GM19023 (cell line): Measurements from ENCODE around the gene AQP9.
"Not testable (repeated sequence)": the region's sequence is repeated elsewhere in the genome, so short reads cannot be mapped to it uniquely, and the experiment has no call there.

Experiments used
- ATAC-seq: cut with Tn5 transposase; IDR thresholded peaks from one replicate; pipeline ENCODE4 v1.9.1; 2021; ENCODE audit warnings: mild to moderate bottlenecking, moderate library complexity; ENCODE audit not compliant: unreplicated experiment

The AQP9 gene, protein sequence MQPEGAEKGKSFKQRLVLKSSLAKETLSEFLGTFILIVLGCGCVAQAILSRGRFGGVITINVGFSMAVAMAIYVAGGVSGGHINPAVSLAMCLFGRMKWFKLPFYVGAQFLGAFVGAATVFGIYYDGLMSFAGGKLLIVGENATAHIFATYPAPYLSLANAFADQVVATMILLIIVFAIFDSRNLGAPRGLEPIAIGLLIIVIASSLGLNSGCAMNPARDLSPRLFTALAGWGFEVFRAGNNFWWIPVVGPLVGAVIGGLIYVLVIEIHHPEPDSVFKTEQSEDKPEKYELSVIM

DNA sequence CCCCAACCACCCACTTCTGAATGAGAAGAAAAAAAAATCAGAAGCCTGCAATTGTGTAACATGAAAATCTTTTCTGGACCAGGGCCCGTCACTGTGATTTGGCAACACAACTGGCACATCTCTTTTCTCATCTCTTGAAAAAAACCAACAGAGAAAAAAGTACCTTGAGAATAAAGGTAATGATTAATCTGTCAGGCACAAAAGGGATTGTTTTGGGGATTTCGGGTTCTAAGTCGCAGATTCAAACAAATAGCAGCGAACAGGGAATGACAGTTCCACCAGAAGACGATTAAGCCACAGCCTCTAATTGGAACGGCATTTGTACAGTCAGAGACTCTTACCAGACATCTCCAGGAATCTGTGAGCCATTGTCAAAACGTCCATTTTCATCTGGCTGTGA is at the start of gene AQP9:
AQP9 (plus strand) TSS at position 276 of the 400 bp plus-strand sequence. CDS start 185 bp downstream, outside the sequence.
- ATAC-seq = no peak

DNA sequence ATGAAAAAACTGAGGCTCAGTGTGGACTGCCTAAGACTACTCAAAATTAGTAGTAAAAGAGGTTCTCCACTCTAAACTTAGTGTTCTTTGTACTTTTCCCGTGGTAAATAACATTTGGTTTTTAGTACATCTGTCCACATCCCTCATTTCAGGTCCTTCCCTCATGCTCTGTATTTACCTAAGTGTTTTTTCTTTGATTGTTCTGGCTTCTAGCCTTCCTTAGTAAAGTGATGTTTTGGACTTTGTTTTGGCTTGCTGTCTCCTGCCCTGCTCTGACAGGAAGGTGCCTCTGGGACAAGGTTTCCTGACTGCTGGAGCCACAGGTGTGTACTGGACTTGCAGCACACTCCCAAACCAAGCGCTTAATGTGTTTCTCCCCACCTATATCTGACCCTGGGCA is 42.8 kb upstream of the AQP9 start:
- ATAC-seq = no peak

GRCh38 chr15:58096529-58097084 is 41.6 kb upstream of the AQP9 start:
- no peak for ATAC-seq

DNA sequence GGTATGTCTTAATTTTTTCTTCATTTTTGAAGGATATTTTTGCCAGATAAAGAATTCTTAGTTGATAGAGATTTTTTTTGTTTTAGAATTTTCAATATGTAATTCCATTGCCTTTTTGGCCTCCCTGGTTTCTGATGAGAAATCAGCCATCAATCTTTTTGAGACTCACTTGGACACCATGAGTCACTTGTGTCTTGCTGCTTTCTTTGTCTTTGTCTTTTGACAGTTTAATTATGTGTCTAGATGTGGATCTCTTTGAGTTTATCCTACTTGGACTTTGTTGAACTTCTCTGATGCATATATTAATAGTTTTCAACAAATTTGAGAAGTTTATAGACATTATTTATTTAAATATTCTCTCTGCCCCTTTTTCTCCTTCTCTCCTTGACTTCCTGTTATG is 34.7 kb upstream of the AQP9 start:
- ATAC-seq = no peak

DNA sequence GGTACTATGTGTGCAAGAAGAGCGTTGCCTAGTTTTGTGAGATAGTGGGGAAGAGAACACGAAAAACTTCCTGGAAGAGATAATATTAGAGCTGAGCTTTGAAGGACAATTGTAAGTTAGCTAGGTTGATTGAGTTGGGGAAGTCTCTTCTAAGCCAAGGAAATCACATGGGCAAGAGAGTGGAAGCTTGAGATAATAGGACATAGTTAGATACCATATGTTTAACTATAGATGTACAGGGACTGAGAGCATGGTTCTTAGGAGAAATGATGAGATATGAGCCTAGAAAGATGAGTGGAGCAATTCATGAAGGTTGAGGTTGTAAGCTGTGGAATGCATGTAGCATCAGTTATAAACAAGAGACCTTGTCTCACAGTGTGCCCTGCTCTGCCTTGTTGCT is 30.1 kb upstream of the AQP9 start:
- no peak for ATAC-seq

GRCh38 chr15:58109419-58109818 is 28.8 kb upstream of the AQP9 start:
- ATAC-seq = no peak

GRCh38 chr15:58110999-58111717 is 27.0 kb upstream of the AQP9 start:
- no peak for ATAC-seq

- no peak for ATAC-seq
Observed at GRCh38 chr15:58111718-58112104, 26.5 kb upstream of the AQP9 start.

- not testable (repeated sequence) for ATAC-seq
Observed at GRCh38 chr15:58113358-58113757, 24.8 kb upstream of the AQP9 start.

DNA sequence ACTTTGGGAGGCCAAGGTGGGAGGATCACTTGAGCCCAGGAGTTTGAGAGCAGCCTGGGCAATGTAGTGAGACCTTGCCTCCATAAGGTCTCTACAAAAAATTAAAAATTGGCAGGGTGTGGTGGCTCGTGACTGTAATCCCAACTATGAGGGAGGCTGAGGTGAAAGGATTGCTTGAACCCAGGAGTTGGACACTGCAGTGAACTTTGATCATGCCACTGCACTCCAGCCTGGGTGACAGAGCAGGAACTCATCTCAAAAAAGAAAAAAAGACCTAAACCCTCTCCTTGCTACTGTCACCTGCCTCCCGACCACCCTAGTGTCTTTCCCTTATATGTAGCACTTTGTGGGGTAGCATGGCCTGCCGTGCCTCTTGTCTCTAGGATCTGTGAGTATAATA is 23.8 kb upstream of the AQP9 start:
- ATAC-seq = no peak

- no peak for ATAC-seq
Observed at GRCh38 chr15:58114812-58115211, 23.4 kb upstream of the AQP9 start.

DNA sequence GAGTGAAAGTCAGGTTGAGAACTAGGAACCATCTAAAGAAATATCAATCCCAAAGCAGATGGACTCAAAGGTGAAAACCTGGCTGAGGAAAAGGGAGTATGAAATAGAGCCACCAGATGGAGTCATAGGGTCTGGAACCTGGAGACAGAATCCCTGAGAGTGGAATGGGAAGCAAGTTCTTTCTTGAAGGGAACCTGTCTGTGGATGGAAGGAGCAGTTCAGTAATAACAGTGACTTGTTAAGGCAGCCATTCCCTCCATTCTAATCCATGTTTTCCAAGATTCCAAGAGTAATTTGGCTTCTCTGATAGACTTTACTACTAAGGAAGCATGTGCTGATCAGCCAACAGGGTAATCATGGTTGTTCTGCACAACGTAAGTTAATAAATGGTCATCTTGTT is 22.5 kb upstream of the AQP9 start:
- ATAC-seq = no peak

DNA sequence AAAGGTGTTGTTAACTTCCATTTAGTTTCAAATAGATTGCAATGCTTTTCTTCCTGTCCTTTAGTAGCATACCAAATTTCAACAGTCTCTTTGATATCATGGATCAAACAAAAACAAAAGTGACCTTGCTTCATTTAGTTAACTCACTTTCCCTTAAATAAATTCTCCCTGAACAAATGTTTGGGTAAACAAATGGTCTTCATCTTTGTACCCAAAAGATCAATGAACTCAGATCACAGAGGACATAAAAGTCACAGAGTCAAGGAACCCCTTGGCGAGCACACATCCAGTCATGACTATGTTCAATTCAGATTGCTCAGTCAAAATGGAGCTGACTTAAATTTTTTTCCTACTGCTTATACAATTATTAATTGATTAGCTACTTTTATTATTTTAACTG is 20.6 kb upstream of the AQP9 start:
- ATAC-seq = no peak

DNA sequence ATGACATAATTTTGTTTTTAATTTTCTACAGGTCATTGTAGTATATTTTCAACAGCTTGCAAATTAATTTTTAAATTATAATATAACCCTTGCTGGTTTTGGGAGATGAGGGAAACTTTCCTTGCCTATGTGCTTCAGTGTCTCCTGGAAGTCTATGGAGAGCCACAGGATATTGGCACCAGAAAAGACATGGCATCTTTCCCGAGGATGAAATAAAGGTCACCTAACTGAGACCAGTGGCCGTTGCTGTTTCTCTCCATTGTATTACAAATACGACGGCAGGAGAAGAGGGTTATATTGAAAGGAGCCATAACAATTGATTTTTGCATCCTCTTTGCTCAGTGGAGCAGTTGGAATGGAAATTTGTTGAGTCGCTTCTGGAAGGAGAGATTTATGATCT is 19.9 kb upstream of the AQP9 start:
- ATAC-seq = no peak

GRCh38 chr15:58119016-58119415 is 19.2 kb upstream of the AQP9 start:
- no peak for ATAC-seq

DNA sequence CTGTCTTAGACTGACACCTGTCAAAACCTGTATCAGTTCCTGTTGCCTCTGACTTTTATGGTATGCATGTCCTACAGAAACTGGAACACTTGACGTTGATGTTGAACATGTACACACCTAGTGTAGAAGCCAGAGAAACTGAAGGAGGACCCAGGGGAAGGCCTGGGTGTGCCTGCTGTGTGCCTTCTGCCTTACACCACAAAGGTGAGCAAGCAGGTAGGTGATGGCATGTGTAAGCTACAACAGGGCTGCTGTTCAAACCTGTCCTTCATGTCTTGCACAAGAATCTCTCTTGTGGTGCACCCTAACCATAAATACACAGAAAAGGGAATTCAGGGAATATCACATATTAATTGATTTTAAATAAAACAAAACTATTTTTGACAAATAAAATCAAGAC is 13.6 kb upstream of the AQP9 start:
- ATAC-seq = no peak

DNA sequence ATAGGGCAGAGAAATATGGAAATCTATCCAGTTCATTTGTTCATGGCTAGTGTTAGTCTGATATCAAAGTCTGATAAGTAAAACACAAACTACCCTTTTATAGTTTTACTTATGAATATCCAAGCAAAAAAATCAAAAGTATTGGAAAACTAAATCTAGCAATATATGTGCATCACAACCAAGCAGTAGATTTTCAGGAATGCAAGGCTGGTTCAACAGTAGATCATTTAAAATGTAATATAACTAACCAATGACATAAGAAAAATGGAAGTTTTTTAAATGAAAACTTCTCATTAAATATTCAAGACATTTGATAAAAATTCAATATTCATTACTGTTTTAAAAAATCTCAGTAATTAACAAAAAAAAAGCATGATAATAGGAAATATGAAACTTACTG is 12.8 kb upstream of the AQP9 start:
- no peak for ATAC-seq

GRCh38 chr15:58134886-58135285 is 3.3 kb upstream of the AQP9 start:
- no peak for ATAC-seq

DNA sequence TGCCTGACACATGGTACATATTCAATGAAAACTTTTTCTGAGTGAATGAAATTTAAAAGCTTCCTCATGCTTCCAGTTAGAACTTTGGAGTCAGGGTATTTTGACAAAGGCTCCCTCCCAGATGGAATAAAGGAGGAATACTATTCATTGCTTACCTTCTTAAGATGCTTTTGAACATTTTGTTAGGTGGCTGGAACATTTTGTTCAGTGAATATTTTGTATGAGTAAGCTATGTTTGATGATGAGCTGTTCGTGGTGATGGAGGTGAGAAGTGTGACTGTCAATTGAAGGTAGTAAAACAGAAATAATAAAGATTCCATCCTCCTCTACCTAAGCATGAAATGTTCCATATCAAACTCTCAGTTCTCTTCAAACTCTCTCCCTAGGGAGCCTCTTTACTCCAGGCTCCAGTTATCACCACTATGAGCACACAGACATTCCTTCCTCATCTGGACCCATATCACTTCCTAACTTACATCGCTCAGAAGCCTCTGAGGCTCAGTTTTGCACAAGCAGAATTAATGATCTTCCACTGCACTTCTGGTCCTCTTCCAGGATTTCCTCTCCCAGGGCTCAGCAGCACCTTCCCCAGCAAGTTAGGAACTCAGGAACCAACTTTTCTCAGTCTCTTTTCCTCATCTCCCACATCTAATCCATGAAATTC is 2.5 kb upstream of the AQP9 start:
- no peak for ATAC-seq

- ATAC-seq = no peak
Observed at GRCh38 chr15:58136731-58137130, 1.4 kb upstream of the AQP9 start.

- ATAC-seq = no peak
Observed at GRCh38 chr15:58137686-58138085, 495 bp upstream of the AQP9 start.
